ENCODE results near the gene RYR1. TPM values are rescaled to one million over a fixed set of nuclear protein-coding genes. Genes with fewer than 3 reads are reported as not detected.
"Not testable (repeated sequence)": the region's sequence is repeated elsewhere in the genome, so short reads cannot be mapped to it uniquely, and the experiment has no call there.

Gene RYR1
- total RNA-seq, 4 donors from 2014 or later, result 0.54 to 1.6 (median 0.61) TPM

- intact Hi-C loops (cut with DNase I), result no loop called here
- H3K9me3 ChIP-seq, result no peaks in the 10 kb centered on the region
- 78 to 80% methylated on average over 4 to 6 of the region's 7 CpGs for WGBS, 2 donors
- DNase-seq, result no peak
- H3K4me1 ChIP-seq, result peaks cover 9 to 10% of the 10 kb centered on the region in 2 donors
- H3K4me3 ChIP-seq (replicated peaks in 1 of 3), result no peak overlapping the region
- no peaks in the 10 kb centered on the region for H3K27me3 ChIP-seq
- no peaks in the 10 kb centered on the region for H3K36me3 ChIP-seq
- H3K27ac ChIP-seq, result no peak overlapping the region
- TF ChIP-seq POLR2A (IDR thresholded peaks at IDR 0.05) (no peak), CTCF (IDR thresholded peaks at IDR 0.05) (no peak)
Observed at GRCh38 chr19:38422438-38422837, 11.1 kb upstream of the RYR1 start.

GRCh38 chr19:38424272-38424671 lies 9.2 kb upstream of the RYR1 start:
- DNase-seq, result no peak
- intact Hi-C loops (cut with DNase I), result no loop called here
- TF ChIP-seq CTCF (IDR thresholded peaks at IDR 0.05) (no peak), POLR2A (IDR thresholded peaks at IDR 0.05) (no peak)
- no peak overlapping the region for H3K27ac ChIP-seq
- H3K36me3 ChIP-seq, result no peaks in the 10 kb centered on the region
- H3K9me3 ChIP-seq, result no peaks in the 10 kb centered on the region
- no peak overlapping the region for H3K4me3 ChIP-seq (replicated peaks in 1 of 3)
- WGBS, 2 donors, result 81 to 88% methylated on average over 4 to 5 of the region's 5 CpGs
- no peaks in the 10 kb centered on the region for H3K4me1 ChIP-seq
- no peaks in the 10 kb centered on the region for H3K27me3 ChIP-seq

- no peaks in the 10 kb centered on the region for H3K27me3 ChIP-seq
- DNase-seq, result no peak
- no peaks in the 10 kb centered on the region for H3K9me3 ChIP-seq
- H3K36me3 ChIP-seq, result no peaks in the 10 kb centered on the region
- H3K27ac ChIP-seq, result no peak overlapping the region
- H3K4me3 ChIP-seq (replicated peaks in 1 of 3), result no peak overlapping the region
- 62 to 66% methylated on average over 4 to 7 of the region's 7 CpGs for WGBS, 2 donors
- H3K4me1 ChIP-seq, result no peaks in the 10 kb centered on the region
- intact Hi-C loops (cut with DNase I), result no loop called here
- TF ChIP-seq POLR2A (IDR thresholded peaks at IDR 0.05), result no peak
Observed at GRCh38 chr19:38425222-38425809, 8.2 kb upstream of the RYR1 start.

- TF ChIP-seq POLR2A (IDR thresholded peaks at IDR 0.05), result no peak
- no peak for TF ChIP-seq CTCF (IDR thresholded peaks at IDR 0.05)
- H3K4me1 ChIP-seq, result no peaks in the 10 kb centered on the region
- H3K27me3 ChIP-seq, result no peaks in the 10 kb centered on the region
- H3K36me3 ChIP-seq, result no peaks in the 10 kb centered on the region
- no peaks in the 10 kb centered on the region for H3K9me3 ChIP-seq
- WGBS, 2 donors, result 18 to 25% methylated on average over 8 to 13 of the region's 20 CpGs
- no peak for DNase-seq
- H3K4me3 ChIP-seq (replicated peaks in 1 of 3), result no peak within 1 kb of the TSS
- no peak within 1 kb of the TSS for H3K27ac ChIP-seq
- intact Hi-C loops (cut with DNase I), result no loop called here
Observed at GRCh38 chr19:38425810-38426466, 7.6 kb upstream of the RYR1 start, which contains the start of gene RASGRP4. Gene RASGRP4, minus strand, starts transcription at chr19:38426219. Its CDS starts 128 bp downstream, at chr19:38426091.

GRCh38 chr19:38427035-38427677 lies 6.3 kb upstream of the RYR1 start:
- WGBS, 2 donors, result 65 to 70% methylated on average over 16 to 17 of the region's 17 CpGs
- intact Hi-C loops (cut with DNase I); H3K4me3 ChIP-seq (replicated peaks in 1 of 3); H3K27ac ChIP-seq; H3K27me3 ChIP-seq; DNase-seq; H3K9me3 ChIP-seq; H3K4me1 ChIP-seq; H3K36me3 ChIP-seq: not testable (repeated sequence)

Data from thyroid gland (tissue), 4 donors.